IPS-20b (cell line): ENCODE results near the gene DGKK.

Experiments
- H3K27ac ChIP-seq: one replicate; pipeline ENCODE4 v1.5.1; 2013; ENCODE audit warnings: low read length
- H3K27me3 ChIP-seq: 2 replicates; pipeline ENCODE4 v1.6.1; 2013; ENCODE audit warnings: mild to moderate bottlenecking, low read length, inconsistent platforms; ENCODE audit not compliant: insufficient read depth
- H3K36me3 ChIP-seq: 2 replicates; pipeline ENCODE4 v1.6.1; 2013; ENCODE audit warnings: low read depth, mild to moderate bottlenecking, inconsistent platforms, low read length, moderate library complexity; ENCODE audit not compliant: insufficient read depth
- H3K4me1 ChIP-seq: 2 replicates; pipeline ENCODE4 v1.6.1; 2013; ENCODE audit warnings: mild to moderate bottlenecking, control low read depth, inconsistent platforms, low read length, moderate library complexity; ENCODE audit not compliant: insufficient read depth
- H3K4me3 ChIP-seq: 2 replicates; pipeline ENCODE4 v1.5.1; 2013; ENCODE audit warnings: mild to moderate bottlenecking, low read length, inconsistent platforms
- H3K9ac ChIP-seq: 2 replicates; pipeline ENCODE4 v1.6.1; 2013; ENCODE audit warnings: low read depth, mild to moderate bottlenecking, inconsistent platforms, low read length, moderate library complexity
- H3K9me3 ChIP-seq: 2 replicates; pipeline ENCODE4 v1.6.1; 2013; ENCODE audit warnings: mild to moderate bottlenecking, low read depth, low read length, inconsistent platforms; ENCODE audit not compliant: insufficient read depth

DGKK gene, protein sequence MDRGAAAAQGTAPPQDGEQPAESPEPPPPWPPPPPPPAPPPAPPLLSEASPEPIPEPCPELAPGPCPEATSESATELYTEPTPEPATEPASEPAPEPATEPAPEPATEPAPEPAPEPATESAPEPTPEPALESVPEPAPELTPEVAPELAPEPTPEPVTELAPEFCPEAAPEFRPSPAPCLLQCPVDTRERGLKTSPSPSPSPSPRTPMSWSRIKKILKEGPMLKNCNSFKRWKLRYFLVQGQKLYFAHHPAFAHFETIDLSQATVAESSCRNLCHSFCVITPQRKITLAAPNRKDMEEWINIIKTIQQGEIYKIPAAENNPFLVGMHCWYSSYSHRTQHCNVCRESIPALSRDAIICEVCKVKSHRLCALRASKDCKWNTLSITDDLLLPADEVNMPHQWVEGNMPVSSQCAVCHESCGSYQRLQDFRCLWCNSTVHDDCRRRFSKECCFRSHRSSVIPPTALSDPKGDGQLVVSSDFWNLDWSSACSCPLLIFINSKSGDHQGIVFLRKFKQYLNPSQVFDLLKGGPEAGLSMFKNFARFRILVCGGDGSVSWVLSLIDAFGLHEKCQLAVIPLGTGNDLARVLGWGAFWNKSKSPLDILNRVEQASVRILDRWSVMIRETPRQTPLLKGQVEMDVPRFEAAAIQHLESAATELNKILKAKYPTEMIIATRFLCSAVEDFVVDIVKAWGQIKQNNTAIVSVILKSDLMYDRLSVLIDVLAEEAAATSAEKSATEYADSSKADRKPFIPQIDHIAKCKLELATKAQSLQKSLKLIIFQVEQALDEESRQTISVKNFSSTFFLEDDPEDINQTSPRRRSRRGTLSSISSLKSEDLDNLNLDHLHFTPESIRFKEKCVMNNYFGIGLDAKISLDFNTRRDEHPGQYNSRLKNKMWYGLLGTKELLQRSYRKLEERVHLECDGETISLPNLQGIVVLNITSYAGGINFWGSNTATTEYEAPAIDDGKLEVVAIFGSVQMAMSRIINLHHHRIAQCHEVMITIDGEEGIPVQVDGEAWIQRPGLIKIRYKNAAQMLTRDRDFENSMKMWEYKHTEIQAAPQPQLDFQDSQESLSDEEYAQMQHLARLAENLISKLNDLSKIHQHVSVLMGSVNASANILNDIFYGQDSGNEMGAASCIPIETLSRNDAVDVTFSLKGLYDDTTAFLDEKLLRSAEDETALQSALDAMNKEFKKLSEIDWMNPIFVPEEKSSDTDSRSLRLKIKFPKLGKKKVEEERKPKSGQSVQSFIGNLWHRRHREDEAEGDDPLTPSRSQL

DNA sequence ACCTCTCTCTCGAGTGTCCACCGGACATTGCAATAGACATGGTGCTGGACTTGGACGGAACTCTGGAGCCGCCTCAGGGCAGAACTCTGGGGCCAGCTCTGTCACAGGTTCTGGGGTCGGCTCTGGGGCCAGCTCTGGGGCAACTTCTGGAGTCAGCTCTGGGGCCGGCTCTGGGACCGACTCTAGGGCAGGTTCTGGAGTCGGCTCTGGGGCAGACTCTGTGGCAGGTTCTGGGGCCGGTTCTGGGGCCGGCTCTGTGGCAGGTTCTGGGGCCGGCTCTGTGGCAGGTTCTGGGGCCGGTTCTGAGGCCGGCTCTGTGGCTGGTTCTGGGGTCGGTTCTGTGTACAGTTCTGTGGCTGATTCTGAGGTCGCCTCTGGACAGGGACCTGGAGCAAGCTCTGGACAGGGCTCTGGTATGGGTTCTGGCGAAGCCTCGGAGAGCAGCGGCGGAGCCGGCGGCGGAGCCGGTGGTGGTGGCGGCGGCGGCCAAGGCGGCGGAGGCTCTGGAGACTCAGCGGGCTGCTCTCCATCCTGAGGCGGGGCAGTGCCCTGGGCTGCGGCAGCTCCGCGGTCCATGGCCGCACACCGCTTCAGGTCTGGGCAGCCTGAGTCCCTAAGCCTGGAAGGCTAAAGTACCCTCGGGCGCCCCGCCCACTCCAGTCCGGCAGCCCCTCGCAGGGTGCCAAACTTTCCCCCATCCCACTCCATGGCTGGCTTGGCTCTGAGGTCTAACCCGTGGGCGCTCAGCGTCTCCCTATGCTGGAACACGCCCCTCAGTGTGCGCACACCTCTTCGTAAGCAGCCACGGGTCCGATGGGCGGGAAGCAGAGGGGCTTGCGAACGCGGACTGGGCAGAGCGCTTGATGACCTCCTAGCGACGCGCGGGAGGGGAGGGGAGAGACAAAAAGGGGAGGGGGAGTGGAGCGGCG is at the start of gene DGKK:
Gene DGKK, minus strand, starts transcription at position 723 of the 929 bp plus-strand sequence. Its CDS starts 147 bp downstream, at position 576.
- peaks cover 72% of the 10 kb centered on the region for H3K27me3 ChIP-seq
- peaks cover under 1% of the 10 kb centered on the region; the same call in 1 of the 2 replicates for H3K4me1 ChIP-seq
- peak within 1 kb of the TSS; percentile 69 for H3K4me3 ChIP-seq
- H3K36me3 ChIP-seq, result no peaks in the 10 kb centered on the region
- no peak within 1 kb of the TSS for H3K9ac ChIP-seq
- no peaks in the 10 kb centered on the region for H3K9me3 ChIP-seq
- no peak within 1 kb of the TSS for H3K27ac ChIP-seq

DNA sequence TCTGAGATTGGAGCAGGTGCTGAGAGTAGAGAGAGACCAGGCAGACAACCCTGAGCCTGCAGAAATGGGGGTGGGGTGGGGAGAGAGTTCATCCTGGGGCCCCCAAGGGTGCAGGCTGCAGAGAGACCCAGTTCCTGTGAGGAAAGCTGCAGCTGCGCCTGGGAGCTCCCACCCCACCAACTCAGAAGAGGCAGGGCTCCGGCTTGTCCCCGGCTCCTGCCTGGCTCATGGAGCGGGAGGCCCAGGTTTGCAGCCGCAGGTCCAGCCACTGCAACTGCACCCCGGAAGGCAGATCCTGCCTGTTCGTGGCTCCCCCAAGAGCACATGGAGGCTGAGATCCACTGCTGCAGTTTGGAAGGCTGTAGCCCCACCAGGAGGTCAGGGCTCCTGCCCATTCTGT is 44.2 kb upstream of the DGKK start:
- H3K4me3 ChIP-seq, result no peak overlapping the region
- no peaks in the 10 kb centered on the region for H3K27me3 ChIP-seq
- no peak overlapping the region for H3K27ac ChIP-seq
- no peaks in the 10 kb centered on the region for H3K9me3 ChIP-seq
- no peaks in the 10 kb centered on the region for H3K36me3 ChIP-seq
- H3K4me1 ChIP-seq, result no peaks in the 10 kb centered on the region
- H3K9ac ChIP-seq, result no peak overlapping the region

DNA sequence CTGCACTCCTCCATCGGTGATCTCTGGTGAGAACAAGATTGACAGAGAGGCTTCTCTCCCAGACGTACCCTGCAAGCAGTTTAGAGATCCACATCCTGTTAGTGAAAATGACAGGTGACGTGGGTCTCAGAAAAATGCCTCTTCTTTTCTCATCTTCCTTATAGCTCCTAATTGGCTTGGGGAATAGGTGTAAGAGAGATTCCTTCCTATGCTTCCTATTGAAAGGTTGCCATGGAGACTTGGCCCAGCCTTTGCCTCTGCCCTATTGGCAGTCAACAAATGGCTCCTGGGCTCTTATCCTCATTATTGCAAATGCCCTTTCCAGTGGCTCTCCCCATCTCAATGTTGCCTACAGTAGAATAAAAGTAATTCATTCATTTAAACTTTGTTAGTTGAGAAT is 26.5 kb upstream of the DGKK start:
- H3K4me3 ChIP-seq, result no peak overlapping the region
- H3K4me1 ChIP-seq, result no peaks in the 10 kb centered on the region
- no peak overlapping the region for H3K9ac ChIP-seq
- H3K36me3 ChIP-seq, result no peaks in the 10 kb centered on the region
- H3K9me3 ChIP-seq, result no peaks in the 10 kb centered on the region
- no peaks in the 10 kb centered on the region for H3K27me3 ChIP-seq
- H3K27ac ChIP-seq, result no peak overlapping the region

DNA sequence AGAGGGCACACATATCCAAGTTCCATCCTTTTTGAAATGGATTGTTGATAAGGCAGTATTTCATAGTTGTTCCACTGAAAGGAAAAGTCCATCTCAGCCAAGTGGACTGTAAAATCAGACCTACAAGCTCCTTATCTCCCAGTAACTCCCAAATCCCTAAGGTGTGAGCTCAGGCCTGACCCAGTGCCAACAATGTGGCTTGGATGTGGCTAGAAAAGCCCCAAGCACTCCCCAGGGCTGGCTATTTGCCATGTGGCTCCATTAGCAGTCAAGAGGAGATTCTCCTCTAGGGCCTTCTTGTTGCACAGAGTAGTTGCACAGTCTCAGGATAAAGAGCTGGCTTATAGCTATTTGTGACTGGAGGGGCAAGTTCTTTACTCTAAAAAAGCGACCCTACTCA is 25.0 kb upstream of the DGKK start:
- H3K9ac ChIP-seq, result no peak overlapping the region
- H3K27ac ChIP-seq, result no peak overlapping the region
- no peak overlapping the region for H3K4me3 ChIP-seq
- H3K9me3 ChIP-seq, result no peaks in the 10 kb centered on the region
- no peaks in the 10 kb centered on the region for H3K27me3 ChIP-seq
- H3K36me3 ChIP-seq, result no peaks in the 10 kb centered on the region
- H3K4me1 ChIP-seq, result no peaks in the 10 kb centered on the region

DNA sequence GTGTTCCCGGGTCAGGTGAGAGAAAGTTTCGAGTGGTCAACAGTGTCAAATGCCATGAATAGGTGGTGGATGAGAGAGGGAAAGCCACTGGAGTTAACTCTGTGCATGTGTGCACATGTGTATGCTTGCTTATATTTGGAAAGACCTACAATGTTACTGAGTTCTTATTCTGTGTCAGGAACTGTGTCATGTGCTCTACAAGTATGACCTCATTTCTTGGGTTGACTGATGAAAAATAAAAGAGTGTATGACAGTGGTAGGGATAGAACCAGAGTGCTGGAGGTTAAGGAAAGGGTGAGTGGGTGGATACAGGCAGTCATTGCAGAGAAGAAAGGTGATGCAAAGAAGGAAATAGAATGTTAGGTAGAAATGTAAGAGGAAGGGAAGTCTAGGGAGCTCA is 22.1 kb upstream of the DGKK start:
- Histone ChIP-seq H3K27ac (no peak overlapping the region), H3K27me3 (no peaks in the 10 kb centered on the region), H3K36me3 (no peaks in the 10 kb centered on the region), H3K4me3 (no peak overlapping the region), H3K9ac (no peak overlapping the region), H3K4me1 (no peaks in the 10 kb centered on the region), H3K9me3 (no peaks in the 10 kb centered on the region)

DNA sequence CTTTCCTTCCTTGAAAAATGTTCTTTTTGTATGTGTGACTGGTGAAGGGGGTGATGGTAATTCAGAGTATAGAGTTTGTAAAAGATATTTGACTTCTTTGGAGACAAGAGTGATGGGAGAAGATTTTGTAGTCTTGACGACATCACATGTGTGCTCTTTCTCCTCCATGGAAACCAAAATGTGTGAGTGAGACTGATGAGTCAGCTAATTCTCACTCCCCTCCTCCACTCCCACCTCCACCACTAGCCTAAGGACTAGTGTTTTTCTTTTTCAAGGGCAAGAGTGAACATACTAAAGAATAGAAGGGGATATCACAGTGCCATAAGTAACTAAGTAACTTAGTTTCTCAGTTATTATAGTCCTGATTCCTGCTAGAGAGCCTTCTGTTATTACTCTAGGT is 14.0 kb upstream of the DGKK start:
- H3K4me1 ChIP-seq, result no peaks in the 10 kb centered on the region
- no peaks in the 10 kb centered on the region for H3K36me3 ChIP-seq
- H3K27me3 ChIP-seq, result no peaks in the 10 kb centered on the region
- H3K9ac ChIP-seq, result no peak overlapping the region
- no peak overlapping the region for H3K27ac ChIP-seq
- no peaks in the 10 kb centered on the region for H3K9me3 ChIP-seq
- no peak overlapping the region for H3K4me3 ChIP-seq

DNA sequence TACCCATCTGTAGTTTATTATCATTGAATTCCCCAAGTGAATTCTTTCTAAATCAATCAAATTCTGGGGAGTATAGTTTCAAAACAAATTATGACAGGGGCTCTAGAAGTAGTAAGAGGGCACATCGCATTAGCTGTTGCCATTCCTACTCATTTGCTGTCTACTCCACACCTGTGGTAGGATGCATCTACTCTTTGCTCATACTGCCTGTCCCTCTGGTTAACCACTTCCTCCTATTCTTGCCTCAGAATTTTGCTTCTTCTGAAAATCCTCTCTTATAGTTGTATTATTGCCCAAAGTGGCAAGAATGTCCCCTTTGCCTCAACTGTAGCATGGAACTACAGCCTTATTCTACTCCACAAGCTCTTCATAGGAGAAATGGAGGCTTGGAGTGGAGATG is 12.7 kb upstream of the DGKK start:
- Histone ChIP-seq H3K4me1 (no peaks in the 10 kb centered on the region), H3K36me3 (no peaks in the 10 kb centered on the region), H3K27me3 (no peaks in the 10 kb centered on the region), H3K9me3 (no peaks in the 10 kb centered on the region), H3K27ac (no peak overlapping the region), H3K9ac (no peak overlapping the region), H3K4me3 (no peak overlapping the region)

DNA sequence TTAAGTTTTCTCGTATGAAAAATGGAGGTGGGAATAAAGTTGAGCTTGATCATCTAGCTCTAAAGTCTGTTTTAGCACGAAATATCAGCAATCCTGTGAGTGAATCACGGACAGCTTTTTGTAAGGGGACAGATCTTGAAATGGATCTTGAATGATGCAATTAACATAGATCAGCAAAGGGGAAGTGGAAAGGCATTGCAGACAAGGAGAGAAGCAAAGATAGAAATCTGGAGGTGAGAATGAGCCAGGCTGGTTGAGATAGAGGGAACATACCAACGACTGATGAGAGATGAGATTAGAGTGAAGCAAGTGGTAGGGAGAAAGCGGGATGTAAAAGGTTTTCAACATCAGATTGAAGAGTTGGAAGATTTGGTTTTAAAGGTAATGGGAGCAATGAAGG is 4.6 kb upstream of the DGKK start:
- no peak overlapping the region for H3K27ac ChIP-seq
- H3K27me3 ChIP-seq, result peaks cover 40% of the 10 kb centered on the region
- H3K9me3 ChIP-seq, result no peaks in the 10 kb centered on the region
- H3K9ac ChIP-seq, result no peak overlapping the region
- no peak overlapping the region for H3K4me3 ChIP-seq
- no peaks in the 10 kb centered on the region for H3K36me3 ChIP-seq
- no peaks in the 10 kb centered on the region for H3K4me1 ChIP-seq

DNA sequence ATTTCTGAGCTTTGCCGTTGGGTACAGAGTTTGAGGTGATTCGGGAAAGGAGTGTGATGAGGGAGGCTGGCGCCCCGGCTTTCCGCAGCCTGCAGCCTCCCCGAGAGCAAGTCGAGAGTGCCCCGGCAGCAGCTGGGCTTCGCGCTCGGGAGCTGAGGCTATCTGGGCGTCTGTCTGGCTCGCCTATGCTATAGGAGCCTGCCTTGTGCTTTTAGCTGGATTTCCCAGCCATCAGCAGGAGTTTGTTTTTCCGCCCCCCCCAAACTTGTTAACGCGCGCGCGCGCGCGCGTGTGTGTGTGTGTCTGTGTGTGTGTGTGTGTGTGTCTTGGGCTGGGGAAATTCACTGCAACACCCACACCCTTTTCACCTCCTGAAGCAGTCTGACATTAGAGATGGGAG is 765 bp upstream of the DGKK start:
- Histone ChIP-seq H3K9me3 (no peaks in the 10 kb centered on the region), H3K9ac (no peak overlapping the region), H3K4me1 (no peaks in the 10 kb centered on the region), H3K27me3 (peaks cover 72% of the 10 kb centered on the region), H3K4me3 (peak overlapping the region; percentile 68; the same call in 1 of the 2 replicates), H3K36me3 (no peaks in the 10 kb centered on the region), H3K27ac (no peak overlapping the region)

DNA sequence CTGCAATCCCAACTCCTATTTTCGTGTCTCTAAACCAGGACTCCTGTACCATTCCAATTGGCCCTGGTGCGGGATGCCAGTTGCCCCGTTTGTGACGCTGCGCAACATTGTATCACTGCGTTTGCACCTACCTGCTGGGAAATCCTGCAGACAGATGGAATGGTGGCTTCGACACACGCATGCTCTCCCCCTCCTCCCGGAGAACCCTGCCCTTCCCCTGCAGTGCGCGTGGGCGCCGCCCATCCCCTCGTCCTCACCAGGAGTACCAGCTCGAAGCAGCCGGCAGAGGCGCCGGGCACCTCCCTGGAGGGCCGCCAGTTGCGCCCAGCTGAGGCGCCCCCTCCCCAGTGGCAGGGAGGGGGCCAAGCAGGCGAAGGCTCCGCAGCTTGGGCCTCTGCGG is 1.4 kb downstream of the DGKK start:
- H3K27ac ChIP-seq, result no peak overlapping the region
- H3K9me3 ChIP-seq, result no peaks in the 10 kb centered on the region
- H3K4me1 ChIP-seq, result peaks cover 4% of the 10 kb centered on the region; the same call in 1 of the 2 replicates
- no peaks in the 10 kb centered on the region for H3K36me3 ChIP-seq
- H3K9ac ChIP-seq, result no peak overlapping the region
- H3K27me3 ChIP-seq, result peaks cover 67% of the 10 kb centered on the region
- peak overlapping the region; percentile 69 for H3K4me3 ChIP-seq
